ENCODE data around the gene LMF1. TPM values are rescaled to one million over a fixed set of nuclear protein-coding genes. Genes with fewer than 3 reads are reported as not detected.

The LMF1 gene
- polyA plus RNA-seq, 1 donor = 18.7 TPM

DNA sequence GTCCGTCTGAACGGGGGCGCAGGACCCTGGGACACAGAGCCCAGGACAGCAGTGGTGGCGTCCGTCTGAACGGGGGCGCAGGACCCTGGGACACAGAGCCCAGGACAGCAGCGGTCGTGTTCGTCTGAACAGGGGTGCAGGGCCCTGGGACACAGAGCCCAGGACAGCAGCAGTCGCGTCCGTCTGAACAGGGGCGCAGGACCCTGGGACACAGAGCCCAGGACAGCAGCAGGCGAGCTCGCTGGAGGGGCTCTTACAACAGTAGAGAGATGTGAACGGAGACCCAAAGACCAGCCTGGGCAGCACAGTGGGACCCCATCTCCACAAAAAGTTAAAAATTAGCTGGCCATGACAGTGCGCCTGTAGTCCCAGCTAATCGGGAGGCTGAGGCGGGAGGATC is 40.7 kb downstream of the LMF1 start:
- DNase-seq = no peak

DNA sequence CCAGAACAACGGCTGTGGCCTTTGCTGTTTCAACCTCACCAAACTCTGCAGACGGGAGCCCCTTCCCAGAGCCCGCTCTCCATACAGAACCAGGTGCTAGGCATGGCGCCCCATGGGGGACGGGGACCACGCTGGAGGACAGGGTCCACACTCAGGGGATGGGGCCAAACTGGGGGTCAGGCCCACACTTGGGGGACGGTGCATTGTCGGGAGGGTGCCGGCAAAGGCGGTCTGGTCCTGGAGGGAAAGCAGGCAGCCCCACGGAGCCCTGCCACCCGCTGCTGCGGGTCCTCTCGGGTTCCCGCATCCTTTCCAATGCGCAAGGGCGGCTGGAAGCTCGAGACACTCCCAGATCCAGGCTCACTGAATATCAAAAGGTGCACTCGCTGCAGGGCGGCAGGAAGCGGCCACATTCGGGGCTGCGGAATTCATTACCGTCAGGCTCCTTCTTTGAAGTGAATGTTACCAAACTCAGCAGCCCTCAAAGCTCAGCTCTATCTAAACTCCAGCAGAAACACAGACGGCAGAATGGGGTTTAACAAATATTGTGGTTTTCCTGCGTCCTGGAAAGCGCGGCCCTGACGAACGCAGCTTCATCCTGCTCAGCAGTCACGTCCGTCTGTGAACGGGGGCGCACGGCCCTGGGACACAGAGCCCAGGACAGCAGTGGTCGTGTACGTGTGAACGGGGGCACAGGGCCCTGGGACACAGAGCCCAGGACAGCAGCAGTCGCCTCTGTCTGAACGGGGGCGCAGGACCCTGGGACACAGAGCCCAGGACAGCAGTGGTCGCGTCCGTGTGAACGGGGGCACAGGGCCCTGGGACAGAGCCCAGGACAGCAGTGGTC is 41.3 kb downstream of the LMF1 start:
- DNase-seq = no peak

GRCh38 chr16:928526-928925 is 42.3 kb downstream of the LMF1 start:
- DNase-seq = no peak

DNA sequence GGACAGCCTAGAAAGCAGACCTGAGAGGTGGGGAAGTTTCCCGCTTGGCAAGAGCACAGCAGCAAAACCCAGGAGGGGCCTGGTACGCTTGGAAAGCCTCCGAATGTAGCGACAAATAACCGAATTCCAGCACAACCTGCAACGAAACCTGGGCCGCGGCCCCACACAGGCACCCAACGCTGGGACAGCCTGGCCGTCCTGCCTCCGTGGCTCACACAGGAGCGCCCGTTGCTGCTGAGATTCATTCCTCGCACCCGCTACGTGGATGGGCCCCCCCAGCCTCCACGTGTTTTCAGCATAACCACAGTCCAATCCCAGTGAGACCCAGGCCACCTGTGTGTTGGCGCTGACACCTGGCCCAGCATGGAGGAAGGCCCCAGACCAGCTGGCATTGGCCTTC is 42.9 kb downstream of the LMF1 start:
- no peak for DNase-seq

GRCh38 chr16:927406-927805 is 43.4 kb downstream of the LMF1 start:
- no peak for DNase-seq

- DNase-seq = no peak
Measured at GRCh38 chr16:926715-927114, 44.1 kb downstream of the LMF1 start.

DNA sequence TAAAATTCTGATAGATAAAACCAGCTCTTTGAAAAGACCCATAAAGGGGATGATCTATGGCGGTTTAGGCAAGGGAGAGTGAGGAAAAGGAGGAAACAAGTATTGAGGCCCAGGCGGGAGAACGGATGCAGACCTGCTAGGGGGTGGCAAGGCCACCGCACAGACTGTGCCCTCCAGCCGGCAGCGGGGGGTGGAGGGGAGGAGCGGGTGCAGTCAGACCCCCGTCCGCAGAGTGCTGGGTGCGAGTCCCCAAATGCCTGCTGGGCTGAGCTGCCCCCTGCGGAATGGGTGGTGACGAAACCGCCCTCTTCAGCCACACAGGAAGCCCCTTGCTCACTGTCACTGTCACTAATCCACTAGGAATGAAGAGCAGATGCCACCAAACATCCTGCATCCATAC is 46.0 kb downstream of the LMF1 start:
- no peak for DNase-seq

DNA sequence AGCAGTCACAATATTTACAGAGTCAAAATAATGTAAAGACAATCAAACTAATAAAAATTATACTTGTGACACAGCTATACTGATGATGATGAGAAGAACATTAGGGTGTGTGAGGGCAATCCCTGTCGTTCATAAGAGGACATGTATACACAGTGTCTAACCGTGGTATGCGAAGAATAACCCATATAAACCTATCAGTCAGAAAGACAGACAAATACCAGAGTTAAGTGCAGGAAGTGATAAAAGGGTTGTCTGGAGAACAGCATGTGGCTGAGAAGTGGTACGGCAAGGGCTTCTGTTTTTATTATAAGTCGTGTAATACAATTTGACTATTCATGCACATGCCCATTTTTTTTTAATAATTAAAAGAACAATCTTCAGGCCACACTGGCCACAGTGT is 46.7 kb downstream of the LMF1 start:
- no peak for DNase-seq

GRCh38 chr16:923184-923583 is 47.6 kb downstream of the LMF1 start:
- DNase-seq = no peak

- DNase-seq = no peak
Measured at GRCh38 chr16:922051-922450, 48.7 kb downstream of the LMF1 start.

DNA sequence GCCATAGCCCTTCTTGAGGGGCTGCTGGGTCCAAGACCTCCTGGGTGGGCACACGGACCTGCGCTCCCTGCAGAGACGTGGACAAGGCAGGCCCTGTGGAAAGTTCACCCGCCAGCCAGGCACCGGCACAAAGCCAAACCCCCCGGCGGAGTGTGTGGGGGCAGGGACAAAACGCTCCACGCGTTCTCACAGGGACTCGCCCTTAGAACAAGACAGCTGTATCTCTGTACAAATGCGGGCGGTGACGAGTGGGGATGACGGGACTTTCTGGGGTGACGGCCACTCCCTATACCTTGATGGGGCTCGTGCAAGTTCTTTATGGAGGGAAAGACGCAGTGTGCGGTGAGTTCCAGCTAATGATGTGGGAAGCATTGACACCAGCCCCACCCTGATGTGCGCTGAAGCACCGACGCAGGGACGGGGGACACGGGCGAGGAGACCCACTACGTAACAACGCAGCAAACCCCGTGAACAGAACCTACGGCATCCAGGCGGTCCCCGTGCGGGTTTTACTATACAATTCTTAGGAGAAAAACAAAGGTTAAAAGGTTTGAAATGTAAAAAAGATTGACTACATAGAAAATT is 49.4 kb downstream of the LMF1 start:
- no peak for DNase-seq

- DNase-seq = no peak
Measured at GRCh38 chr16:920717-921116, 50.1 kb downstream of the LMF1 start.

DNA sequence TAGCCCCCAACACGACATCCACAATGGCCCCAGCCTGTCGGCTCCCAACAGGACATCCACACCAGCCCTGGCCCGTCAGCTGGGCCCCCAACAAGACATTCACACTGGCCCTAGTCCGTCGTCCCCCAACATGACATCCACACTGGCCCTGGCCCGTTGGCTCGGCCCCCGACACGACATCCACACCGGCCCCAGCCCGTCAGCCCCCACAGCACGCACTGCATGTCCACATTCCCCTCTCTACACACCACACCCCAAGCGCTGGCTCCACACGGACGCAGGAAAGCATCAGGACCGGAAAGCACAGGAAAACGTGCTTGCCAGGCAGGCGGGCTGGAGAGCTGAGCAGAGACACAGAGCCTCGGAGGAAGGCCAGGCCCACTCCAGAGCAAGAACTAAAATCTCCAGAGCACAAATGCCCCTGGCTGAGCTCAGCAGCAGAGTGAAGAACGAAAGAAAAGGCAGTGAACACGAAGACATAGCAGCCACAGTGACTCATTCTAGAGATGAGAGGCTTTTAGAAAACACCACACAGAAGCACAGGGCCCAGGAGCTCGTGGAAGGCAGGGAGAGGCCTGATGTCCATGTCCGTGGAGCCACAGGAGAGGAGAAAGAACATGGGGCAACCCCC is 50.6 kb downstream of the LMF1 start:
- no peak for DNase-seq

- DNase-seq = no peak
Measured at GRCh38 chr16:919658-920050, 51.1 kb downstream of the LMF1 start.

- no peak for DNase-seq
Measured at GRCh38 chr16:918741-919657, 51.8 kb downstream of the LMF1 start.

DNA sequence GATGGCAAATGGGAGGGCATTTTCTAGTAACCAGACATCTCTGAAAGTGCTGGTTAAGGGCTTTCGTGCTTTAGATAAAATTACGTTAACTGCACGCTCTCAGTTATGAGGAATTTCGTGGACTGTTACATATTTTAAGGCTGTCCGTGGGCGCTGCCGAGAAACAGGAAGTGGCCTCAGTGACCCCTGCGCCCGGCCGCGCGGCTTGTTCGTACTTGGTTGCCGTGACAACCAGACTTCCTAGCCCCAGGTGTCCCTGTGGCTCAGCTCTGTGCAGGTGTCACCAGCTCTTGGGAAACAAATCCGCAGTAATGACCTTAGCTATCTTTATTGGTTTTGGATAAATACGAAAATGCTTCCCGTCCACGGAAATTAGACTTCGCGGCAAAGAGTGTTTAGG is 52.7 kb downstream of the LMF1 start:
- no peak for DNase-seq

DNA sequence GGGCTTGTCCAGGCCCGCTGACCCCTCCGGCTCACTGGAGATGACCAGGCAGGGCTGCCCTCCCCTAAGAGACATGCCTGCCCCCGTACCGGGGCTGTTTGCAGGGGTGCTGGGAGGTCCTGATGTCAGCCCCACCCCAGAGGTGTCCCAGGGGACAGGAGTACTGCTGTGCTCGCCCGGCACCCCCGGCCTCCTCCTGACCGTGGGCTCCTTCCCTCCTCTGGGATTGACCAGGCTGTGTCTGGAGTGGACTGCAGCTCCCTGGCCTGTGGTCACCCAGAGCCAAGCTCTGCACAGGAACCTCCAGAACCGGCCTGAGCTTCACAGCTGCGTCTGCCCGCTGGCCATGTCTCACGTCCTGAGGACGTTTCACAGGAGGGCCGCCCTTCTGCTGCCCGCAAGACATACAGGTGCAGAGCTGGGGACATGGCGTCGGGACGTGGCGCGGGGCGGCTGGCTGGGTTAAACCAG is 53.2 kb downstream of the LMF1 start:
- DNase-seq = no peak

GRCh38 chr16:916035-916799 is 54.6 kb downstream of the LMF1 start:
- no peak for DNase-seq

GRCh38 chr16:915546-915945 is 55.2 kb downstream of the LMF1 start:
- DNase-seq = no peak

GRCh38 chr16:914440-914839 is 56.3 kb downstream of the LMF1 start:
- no peak for DNase-seq

GRCh38 chr16:913817-914439 is 56.9 kb downstream of the LMF1 start:
- DNase-seq = no peak
